ENCODE results near the gene NFE2L3. TPM values are rescaled to one million over a fixed set of nuclear protein-coding genes. Genes with fewer than 3 reads are reported as not detected.

Gene NFE2L3
- total RNA-seq, 1 donor from 2014 or later: 5.8 TPM

DNA sequence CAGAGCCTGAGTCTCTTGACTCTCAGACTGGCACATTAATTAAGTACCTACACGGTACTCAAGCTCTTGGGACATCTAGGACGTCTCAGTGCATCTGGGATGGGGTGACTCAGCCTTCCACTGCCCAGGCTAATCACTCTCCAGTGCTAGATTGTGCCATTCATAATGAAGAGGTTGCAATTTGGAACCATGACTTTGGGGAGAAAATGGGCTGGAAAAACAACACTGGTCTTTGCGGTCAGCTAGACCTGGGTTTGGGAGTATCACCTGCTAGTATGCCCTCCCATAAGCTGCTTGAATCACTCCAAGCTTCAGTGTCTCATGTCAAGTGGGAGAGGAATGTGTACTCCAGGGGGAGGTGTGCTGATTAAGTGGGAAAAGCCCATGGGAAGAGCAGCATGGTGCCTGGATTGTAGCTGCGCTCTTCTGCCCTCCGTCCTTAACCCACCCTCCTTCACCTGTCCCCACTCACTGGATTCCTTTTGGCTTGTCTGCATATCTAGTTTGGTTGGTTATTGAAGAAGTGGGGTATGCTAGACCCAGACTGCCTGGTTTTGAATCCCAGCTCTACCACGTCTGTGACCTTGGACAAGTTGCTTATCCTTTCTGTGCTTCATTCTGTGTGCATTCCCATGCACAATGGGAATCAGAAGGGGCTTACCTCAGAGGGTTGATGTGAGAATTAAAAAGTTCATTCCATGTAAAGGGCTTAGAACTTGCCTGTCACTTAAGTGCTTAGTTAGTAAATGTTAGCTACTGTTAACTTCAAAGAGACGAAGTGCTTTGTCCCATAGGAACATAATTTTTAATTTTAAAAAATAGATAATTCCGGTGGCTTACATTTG is 3.8 kb downstream of the NFE2L3 start:
- DNase-seq (ENCODE audit: low read depth): peak; percentile 79
- TF ChIP-seq, protein P1, sequence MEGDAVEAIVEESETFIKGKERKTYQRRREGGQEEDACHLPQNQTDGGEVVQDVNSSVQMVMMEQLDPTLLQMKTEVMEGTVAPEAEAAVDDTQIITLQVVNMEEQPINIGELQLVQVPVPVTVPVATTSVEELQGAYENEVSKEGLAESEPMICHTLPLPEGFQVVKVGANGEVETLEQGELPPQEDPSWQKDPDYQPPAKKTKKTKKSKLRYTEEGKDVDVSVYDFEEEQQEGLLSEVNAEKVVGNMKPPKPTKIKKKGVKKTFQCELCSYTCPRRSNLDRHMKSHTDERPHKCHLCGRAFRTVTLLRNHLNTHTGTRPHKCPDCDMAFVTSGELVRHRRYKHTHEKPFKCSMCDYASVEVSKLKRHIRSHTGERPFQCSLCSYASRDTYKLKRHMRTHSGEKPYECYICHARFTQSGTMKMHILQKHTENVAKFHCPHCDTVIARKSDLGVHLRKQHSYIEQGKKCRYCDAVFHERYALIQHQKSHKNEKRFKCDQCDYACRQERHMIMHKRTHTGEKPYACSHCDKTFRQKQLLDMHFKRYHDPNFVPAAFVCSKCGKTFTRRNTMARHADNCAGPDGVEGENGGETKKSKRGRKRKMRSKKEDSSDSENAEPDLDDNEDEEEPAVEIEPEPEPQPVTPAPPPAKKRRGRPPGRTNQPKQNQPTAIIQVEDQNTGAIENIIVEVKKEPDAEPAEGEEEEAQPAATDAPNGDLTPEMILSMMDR (IDR thresholded peaks at IDR 0.05; ENCODE audit: insufficient read depth, low read length, severe bottlenecking): no peak
- no peaks in the 10 kb centered on the region for H3K27me3 ChIP-seq (ENCODE audit: control insufficient read depth, insufficient read depth, low read length)
- no peaks in the 10 kb centered on the region for H3K36me3 ChIP-seq (ENCODE audit: control insufficient read depth, insufficient read depth, low read length)
- H3K4me3 ChIP-seq (ENCODE audit: low read depth, low read length): no peak overlapping the region
- FAIRE-seq: no peak

DNA sequence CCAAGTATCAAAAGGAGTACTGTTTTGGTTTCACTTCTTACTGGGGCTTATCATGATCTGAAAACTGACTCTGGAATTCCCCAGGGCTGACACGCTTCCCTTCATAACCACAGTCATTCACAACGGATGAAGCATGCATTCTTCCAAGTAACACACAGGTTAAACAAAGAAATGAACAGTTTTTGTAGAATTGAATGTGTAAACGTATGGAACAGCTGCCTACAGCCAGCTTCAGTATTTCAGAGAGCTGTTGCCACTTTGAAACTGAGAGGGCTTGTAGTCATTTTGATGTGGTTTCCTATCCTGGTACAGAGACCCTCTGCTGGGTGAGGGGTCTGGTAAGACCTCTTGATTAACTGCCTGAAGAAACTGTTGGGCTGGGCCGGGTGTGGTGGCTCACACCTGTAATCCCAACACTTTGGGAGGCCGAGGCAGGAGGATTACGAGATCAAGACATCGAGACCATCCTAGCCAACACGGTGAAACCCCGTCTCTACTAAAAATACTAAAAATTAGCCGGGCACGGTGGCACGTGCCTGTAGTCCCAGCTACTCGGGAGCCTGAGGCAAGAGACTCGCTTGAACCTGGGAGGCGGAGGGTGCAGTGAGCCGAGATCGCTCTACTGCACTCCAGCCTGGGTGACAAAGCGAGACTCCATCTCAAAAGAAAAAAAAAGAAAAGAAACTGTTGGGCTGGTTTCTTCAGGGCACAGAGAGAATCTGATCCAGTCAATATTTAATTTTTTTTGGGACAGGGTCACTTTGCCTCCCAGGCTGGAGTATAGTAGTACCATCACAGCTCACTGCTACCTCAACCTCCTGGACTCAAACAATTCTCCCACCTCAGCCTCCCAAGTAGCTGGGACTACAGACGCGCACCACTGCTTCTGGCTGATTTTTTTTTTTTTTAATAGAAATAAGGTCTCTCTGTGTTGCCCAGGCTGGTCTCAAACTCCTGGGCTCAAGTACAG is 4.7 kb downstream of the NFE2L3 start:
- no peak for FAIRE-seq
- TF ChIP-seq, protein P1 (IDR thresholded peaks at IDR 0.05; ENCODE audit: insufficient read depth, low read length, severe bottlenecking): no peak
- Histone ChIP-seq H3K27me3 (ENCODE audit: control insufficient read depth, insufficient read depth, low read length) (no peaks in the 10 kb centered on the region), H3K36me3 (ENCODE audit: control insufficient read depth, insufficient read depth, low read length) (no peaks in the 10 kb centered on the region), H3K4me3 (ENCODE audit: low read depth, low read length) (no peak overlapping the region)
- DNase-seq (ENCODE audit: low read depth): peak; percentile 95

DNA sequence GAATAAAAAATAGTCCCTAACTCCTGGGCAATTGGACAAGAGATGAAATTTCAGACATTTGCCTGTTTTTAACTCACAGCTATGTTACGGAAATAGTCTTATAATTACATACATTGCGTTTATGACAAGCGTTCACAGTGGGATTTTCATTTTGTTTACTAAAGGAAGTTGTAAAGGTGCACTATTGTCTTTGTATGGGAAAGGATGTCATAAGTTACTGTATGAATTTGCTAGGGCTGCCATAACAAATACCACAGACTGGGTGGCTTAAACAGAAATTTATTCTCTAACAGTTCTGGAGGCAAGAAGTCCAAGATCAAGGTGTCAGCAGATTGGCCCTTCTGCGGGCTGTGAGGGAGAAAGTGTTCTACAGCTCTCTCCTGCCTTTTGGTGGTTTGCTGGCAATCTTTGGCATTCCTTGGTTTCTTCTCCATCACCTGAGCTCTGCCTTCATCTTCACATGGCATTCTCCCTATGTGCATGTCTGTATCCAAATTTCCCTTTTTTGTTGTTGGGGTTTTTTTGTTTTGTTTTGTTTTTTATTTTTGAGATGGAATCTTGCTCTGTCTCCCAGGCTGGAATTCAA is 5.6 kb downstream of the NFE2L3 start:
- Histone ChIP-seq H3K4me3 (ENCODE audit: low read depth, low read length) (no peak overlapping the region), H3K36me3 (ENCODE audit: control insufficient read depth, insufficient read depth, low read length) (no peaks in the 10 kb centered on the region), H3K27me3 (ENCODE audit: control insufficient read depth, insufficient read depth, low read length) (no peaks in the 10 kb centered on the region)
- TF ChIP-seq, protein P1 (IDR thresholded peaks at IDR 0.05; ENCODE audit: insufficient read depth, low read length, severe bottlenecking): no peak
- no peak for FAIRE-seq
- DNase-seq (ENCODE audit: low read depth): no peak

DNA sequence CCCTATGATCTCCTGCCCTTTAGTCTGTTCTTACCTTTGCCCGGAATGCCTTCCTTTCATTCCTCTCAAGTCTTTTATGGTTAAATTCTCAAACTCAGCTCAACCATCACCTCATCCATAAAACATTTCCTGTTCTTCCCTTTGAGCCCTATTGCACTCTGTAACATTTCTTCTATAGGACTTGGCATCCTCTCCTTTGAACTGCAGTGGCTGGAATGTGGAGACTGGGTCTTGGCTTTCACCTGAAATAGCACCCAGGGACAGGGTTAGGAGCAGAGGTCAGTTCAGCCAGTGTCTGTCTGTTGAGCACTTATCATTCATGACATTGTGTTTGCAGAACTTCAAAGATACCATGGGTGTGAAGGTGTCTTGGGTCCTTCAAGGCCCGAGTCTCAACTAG is 7.2 kb downstream of the NFE2L3 start:
- no peaks in the 10 kb centered on the region for H3K36me3 ChIP-seq (ENCODE audit: control insufficient read depth, insufficient read depth, low read length)
- no peak overlapping the region for H3K4me3 ChIP-seq (ENCODE audit: low read depth, low read length)
- DNase-seq (ENCODE audit: low read depth) (peak; percentile 32), FAIRE-seq (no peak)
- no peaks in the 10 kb centered on the region for H3K27me3 ChIP-seq (ENCODE audit: control insufficient read depth, insufficient read depth, low read length)
- TF ChIP-seq, protein P1 (IDR thresholded peaks at IDR 0.05; ENCODE audit: insufficient read depth, low read length, severe bottlenecking): no peak

DNA sequence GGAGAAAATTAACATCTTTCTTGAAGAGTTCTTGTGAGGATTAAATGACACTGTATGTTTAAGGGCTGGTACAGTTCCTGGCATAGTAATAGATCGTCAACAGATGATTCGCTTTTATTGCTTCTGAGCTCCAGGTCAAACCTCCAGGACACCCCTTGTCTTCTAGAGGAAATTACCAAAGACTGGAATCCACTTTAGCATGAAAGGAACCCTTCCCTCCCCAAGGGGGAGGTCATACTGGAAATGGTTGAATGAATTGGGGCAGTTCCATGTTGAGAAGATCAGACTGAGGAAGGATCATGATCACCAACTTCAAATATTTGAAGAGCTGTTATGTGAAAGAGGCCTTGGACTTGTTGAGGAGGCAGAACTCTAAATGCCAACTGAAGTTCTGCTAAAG is 8.9 kb downstream of the NFE2L3 start:
- DNase-seq (ENCODE audit: low read depth) (no peak), FAIRE-seq (no peak)
- no peaks in the 10 kb centered on the region for H3K27me3 ChIP-seq (ENCODE audit: control insufficient read depth, insufficient read depth, low read length)
- TF ChIP-seq, protein P1 (IDR thresholded peaks at IDR 0.05; ENCODE audit: insufficient read depth, low read length, severe bottlenecking): no peak
- H3K36me3 ChIP-seq (ENCODE audit: control insufficient read depth, insufficient read depth, low read length): no peaks in the 10 kb centered on the region
- no peak overlapping the region for H3K4me3 ChIP-seq (ENCODE audit: low read depth, low read length)

Measured in bronchial epithelial cell (primary cell).